Amniotic epithelial cell (primary cell): ENCODE measurements around the gene FRMD5.
A peak's percentile ranks its signal among the peaks of the same experiment; 100 is the strongest.
"Not testable (repeated sequence)": the region's sequence is repeated elsewhere in the genome, so short reads cannot be mapped to it uniquely, and the experiment has no call there.

ENCODE experiments used
- DNase-seq: peaks from one replicate; pipeline ENCODE4 v3.0.0-alpha.2; 2010; ENCODE audit warnings: low read depth

Gene FRMD5

DNA sequence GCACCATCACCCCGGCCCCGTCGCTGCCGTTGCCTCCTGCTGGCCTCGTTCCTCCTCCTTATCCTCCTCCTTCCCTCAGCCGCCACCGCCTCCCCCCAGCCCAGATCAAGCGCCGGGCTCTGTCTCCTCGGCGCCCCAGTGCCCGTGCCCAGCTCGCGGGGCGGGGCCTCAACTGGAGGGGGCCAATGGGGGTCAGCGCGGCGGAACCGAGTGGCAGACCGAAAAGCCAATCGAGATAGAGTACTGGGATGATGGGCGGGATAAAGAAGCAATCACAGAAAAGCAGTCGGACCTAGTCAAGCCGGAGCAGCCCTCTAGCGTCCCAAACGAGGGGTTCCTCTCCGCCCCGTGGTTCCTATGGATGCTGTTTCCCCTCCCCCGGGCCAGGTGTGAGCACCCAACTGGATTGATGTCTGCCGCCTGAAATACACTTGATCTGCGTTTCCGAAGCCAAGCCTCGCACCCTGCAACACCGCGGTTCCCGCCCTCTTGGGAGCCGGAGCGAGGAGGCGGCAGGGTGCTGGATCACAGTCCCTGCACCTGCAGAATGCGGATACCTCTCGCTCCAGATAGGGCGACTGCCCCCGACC is at the start of gene FRMD5:
Gene FRMD5, minus strand, starts transcription at position 121 of the 590 bp plus-strand sequence.
- DNase-seq, result peak; percentile 94

DNA sequence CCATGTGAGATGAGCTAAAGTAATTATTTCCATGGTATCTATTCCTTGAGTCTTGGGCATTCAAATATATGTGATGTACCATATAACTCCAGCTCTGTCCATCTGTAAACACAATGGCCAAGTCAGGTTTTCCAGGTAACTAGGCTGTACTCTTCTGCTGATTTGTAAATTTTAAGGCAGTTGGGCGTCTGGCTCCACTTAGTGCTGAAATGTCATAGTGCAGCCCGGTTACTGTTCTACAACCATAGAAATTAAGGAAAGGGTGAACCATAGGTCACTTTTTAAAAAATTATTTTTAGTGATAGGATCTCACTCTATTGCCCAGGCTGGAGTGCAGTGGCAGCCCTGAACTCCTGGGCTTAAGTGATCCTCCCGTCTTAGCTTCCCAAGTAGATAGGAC is 48.8 kb upstream of the FRMD5 start:
- no peak for DNase-seq

DNA sequence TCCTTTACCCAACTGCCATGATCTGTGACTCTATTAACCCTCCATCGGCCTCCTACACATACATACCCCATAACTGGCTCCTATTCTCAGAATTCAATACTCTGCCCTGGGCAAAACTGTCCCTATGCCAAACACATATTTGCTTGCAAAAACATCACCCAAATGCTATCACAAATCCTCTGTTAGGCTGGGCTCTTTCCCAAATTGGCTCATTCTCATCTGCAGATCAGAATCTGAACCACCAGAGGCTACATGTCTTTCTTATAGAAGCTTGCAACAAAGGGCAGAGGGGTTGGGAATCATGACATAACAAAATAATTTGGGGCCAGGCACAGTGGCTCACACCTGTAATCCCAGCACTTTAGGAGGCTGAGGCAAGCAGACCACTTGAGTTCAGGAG is 48.1 kb upstream of the FRMD5 start:
- no peak for DNase-seq

GRCh38 chr15:44231842-44232241 is 36.8 kb upstream of the FRMD5 start:
- DNase-seq, result peak; percentile 16

GRCh38 chr15:44229301-44229700 is 34.2 kb upstream of the FRMD5 start:
- not testable (repeated sequence) for DNase-seq

DNA sequence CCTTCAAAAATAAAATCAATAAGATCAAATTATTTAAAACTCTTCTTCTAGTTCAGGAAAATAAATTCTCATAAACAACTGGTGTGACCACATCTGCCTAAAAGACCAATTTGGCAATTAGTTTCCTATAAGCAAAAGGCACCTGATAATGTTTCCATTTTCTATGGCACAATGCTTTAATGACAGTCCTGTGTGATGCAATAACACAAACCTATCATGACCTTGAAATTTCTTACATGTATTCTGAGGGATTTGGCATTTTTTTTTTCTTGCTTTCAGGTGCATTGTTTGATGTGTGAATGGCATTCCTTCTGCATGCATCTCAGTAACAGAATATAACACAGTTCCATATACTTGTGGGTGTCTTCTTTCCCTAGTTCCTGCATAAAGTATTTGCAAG is 32.5 kb upstream of the FRMD5 start:
- DNase-seq, result no peak

DNA sequence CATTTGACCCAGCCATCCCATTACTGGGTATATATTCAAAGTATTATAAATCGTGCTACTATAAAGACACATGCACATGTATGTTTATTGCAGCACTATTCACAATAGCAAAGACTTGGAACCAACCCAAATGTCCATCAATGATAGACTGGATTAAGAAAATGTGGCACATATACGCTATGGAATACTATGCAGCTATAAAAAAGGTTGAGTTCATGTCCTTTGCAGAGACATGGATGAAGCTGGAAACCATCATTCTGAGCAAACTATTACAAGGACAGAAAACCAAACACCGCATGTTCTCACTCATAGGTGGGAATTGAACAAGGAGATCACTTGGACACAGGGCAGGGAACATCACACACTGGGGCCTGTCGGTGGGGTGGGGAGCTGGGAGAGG is 31.9 kb upstream of the FRMD5 start:
- DNase-seq, result not testable (repeated sequence)

DNA sequence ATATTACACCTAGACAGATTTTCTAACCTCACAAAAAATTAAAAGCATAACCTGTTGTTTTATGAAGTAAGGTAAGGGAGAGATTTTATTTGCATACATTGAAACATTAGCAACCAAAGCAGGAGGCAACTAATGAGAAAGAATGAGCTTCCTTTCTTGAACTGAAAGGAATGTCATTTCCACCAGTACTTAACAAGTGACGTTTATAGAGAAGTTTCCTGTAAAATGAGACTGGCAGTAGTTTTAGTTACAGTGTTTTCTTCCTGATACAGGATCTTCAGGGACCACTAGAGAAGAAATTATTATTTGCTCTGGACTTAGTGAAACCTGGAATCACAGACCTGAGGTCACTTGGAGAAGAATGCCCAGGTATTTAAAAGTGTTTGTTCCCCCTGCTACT is 27.4 kb upstream of the FRMD5 start:
- DNase-seq, result no peak

DNA sequence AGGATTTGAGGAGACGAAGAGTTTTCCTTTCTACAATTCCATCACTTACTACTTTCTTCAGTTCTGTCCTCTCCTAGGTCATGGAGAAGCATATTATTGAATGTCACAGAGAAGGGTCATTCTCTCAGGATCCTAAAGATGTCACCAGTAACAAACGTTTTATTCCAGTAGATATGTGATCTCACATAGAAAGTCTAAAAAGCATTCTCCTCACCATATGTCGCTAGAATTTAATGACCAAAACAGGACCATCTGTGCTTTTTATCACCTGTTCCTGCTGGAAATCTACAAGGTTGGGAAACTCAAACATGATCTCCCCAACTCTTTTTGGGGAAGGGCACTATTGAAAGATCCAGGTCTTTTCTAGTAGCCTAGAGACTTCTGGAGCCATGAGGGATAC is 24.0 kb upstream of the FRMD5 start:
- no peak for DNase-seq

DNA sequence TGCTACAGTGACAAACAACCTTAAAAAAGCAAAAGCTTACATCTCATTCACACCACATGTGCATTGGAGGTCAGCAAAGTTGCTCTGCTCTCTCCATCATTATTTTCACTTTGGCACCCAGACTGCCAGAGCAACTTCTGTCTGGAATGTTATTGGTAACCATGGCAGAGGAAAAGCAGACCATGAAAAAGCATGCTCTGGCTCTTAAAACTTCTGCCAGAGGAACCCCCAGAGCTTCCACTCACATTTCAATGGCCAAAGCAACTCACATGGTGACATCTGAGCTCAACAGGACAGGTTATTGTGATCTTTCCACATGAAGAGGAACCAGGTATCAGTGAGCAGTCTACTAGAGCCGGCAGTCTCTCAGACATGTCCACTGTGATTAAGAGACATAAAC is 21.9 kb upstream of the FRMD5 start:
- DNase-seq, result no peak

GRCh38 chr15:44215594-44215993 is 20.5 kb upstream of the FRMD5 start:
- peak; percentile 81 for DNase-seq

GRCh38 chr15:44208956-44209355 is 13.9 kb upstream of the FRMD5 start:
- no peak for DNase-seq

- peak; percentile 65 for DNase-seq
Observed at GRCh38 chr15:44207643-44208042, 12.6 kb upstream of the FRMD5 start.

DNA sequence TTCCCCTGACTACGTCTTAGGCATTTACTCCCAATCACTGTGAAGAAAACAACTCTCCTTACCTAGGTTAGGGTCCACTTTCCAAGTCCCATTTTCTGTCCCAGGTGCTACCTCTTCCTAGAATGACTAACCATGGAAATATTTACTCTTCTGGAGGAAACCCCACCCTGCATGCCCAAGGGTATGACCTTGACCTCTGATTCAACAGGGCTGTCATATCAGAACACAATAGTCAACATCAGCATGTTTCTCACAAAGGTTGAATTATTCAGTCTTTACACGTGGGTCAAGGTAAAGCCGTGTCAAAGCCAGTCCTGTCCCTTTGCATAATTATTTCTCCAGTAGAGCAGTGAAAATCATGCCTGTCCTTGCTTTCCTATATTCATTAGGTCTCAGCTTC is 4.3 kb upstream of the FRMD5 start:
- DNase-seq, result no peak

GRCh38 chr15:44194323-44195150 is 534 bp downstream of the FRMD5 start:
- DNase-seq, result peak; percentile 93

DNA sequence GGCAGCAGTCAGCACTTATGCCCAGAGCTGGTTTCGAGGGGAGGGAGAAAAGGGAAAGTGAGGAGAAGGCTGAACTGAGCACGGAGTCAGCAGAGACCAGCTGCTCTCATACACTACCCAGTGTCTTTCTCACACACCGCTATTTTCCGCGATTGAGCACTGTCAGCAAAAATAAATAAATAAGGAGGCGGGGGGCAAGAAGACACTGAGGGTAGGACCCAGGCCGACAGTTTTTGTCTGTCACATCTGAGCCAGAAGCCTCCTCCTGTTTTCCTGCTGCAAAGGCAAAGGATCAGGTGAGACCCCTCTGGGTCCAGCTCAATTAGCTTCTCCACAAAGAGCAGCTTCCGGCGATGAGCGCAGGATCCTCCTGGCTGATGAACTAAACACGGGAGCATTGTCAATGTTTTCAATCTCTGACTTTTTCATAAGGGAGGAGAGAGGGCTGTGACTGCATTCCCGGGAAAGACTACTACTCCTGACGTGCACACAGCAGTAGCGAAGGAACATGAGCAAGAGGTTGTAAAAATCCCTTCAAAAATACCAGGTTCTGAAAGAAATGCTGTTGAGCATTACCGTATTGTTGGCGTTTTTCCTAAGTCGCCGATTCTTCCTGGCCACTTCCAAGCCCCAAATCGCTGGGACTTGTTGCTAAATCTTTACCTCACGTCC is 1.3 kb downstream of the FRMD5 start:
- peak; percentile 58 for DNase-seq

DNA sequence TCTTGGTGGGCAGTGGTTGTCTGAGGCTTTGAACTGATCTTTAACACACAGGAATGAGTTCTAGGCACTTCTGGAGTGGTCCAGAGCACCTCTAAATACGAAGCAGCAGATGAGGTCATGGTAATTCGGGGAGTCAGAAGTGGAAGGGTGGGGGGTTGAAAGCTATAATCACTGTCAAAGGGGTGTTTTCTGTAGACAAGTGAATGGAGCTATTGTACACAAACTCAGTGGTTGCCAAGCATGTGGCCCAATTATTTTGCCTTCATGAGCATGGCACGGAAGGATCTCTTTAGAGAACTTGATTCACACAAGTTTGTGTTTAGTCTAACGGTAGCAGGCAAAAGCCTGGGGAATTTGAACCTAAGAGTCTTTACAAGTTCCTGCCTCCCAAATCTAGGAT is 6.3 kb downstream of the FRMD5 start:
- DNase-seq, result no peak

GRCh38 chr15:44186705-44187104 is 8.4 kb downstream of the FRMD5 start:
- DNase-seq, result no peak

DNA sequence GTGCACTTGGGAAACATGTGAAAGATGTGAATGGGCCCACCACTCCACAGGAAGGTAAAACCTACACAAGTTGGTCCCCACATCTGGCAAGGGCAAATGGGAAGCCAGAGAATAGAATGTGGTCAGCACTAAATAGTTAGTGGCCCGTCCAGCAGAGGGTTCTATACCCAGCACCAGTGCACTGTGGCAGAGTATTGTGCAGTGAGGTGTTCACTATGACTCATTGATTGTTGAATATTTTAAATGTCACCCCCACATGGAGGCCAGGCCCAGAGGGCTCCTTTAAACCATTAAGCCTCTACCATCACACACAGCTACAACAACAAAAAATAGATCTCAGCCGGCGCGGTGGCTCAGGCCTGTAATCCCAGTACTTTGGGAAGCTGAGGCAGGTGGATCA is 11.7 kb downstream of the FRMD5 start:
- DNase-seq, result no peak

- peak; percentile 7 for DNase-seq
Observed at GRCh38 chr15:44181410-44181809, 13.7 kb downstream of the FRMD5 start.

- DNase-seq, result no peak
Observed at GRCh38 chr15:44177139-44177538, 17.9 kb downstream of the FRMD5 start.

DNA sequence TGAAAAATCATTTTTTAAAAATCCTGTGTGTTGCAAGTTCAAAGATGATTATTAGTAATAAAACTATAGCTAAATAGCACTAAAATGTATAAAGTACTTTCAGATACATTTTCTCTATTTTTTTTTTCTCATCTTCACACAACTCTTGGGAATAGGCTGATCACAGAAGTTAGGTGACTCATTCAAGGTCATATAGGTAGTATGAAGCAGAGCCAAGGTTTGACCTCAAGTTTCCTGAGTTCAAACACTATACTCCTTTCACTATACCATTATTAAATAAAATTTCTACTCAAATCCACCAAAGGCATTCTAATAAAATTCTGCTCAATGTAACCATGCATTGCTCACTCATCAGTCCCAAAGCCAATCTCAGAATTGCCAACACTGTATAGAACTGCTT is 21.3 kb downstream of the FRMD5 start:
- no peak for DNase-seq

DNA sequence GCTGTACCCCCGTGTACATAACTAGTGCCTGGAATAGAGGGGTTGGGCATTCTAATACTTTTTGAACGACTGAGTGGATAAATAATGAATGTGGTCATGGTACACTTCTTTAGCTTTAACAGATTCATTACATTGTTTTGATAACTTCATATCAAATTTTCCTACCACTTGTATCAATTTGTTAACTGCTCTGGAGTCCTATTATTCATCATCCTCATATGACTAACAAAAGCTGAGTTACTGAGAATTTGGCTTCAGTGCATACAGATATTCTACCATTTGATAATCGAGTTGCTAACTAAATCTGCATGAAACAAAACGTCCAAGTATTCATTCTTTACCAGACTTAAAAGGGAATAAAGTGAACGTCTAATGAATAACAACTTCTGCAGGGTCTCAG is 31.7 kb downstream of the FRMD5 start:
- no peak for DNase-seq
